ENCODE data around the gene RBM5.

RBM5 gene

GRCh38 chr3:50138266-50139200 is 49.8 kb downstream of the RBM5 start:
- DNase-seq (ENCODE audit: low read depth in 2 of 2, low spot score in 1 of 2), result no peak

GRCh38 chr3:50139308-50139707 is 50.6 kb downstream of the RBM5 start:
- no peak for DNase-seq (ENCODE audit: low read depth in 2 of 2, low spot score in 1 of 2)

GRCh38 chr3:50139718-50140423 is 51.2 kb downstream of the RBM5 start:
- no peak for DNase-seq (ENCODE audit: low read depth in 2 of 2, low spot score in 1 of 2)

- no peak for DNase-seq (ENCODE audit: low read depth in 2 of 2, low spot score in 1 of 2)
Observed at GRCh38 chr3:50140990-50141389, 52.3 kb downstream of the RBM5 start.

- DNase-seq (ENCODE audit: low read depth in 2 of 2, low spot score in 1 of 2), result no peak
Observed at GRCh38 chr3:50146316-50146901, 57.7 kb downstream of the RBM5 start.

GRCh38 chr3:50147016-50147415 is 58.3 kb downstream of the RBM5 start:
- no peak for DNase-seq (ENCODE audit: low read depth in 2 of 2, low spot score in 1 of 2)

GRCh38 chr3:50147447-50147846 is 58.7 kb downstream of the RBM5 start:
- DNase-seq (ENCODE audit: low read depth in 2 of 2, low spot score in 1 of 2), result no peak

GRCh38 chr3:50147861-50148260 is 59.1 kb downstream of the RBM5 start:
- no peak for DNase-seq (ENCODE audit: low read depth in 2 of 2, low spot score in 1 of 2)

- no peak for DNase-seq (ENCODE audit: low read depth in 2 of 2, low spot score in 1 of 2)
Observed at GRCh38 chr3:50150404-50150750, 61.7 kb downstream of the RBM5 start.

GRCh38 chr3:50150863-50151686 is 62.4 kb downstream of the RBM5 start:
- no peak for DNase-seq (ENCODE audit: low read depth in 2 of 2, low spot score in 1 of 2)

GRCh38 chr3:50151728-50152127 is 63.0 kb downstream of the RBM5 start:
- no peak for DNase-seq (ENCODE audit: low read depth in 2 of 2, low spot score in 1 of 2)

- no peak for DNase-seq (ENCODE audit: low read depth in 2 of 2, low spot score in 1 of 2)
Observed at GRCh38 chr3:50153782-50154475, 65.2 kb downstream of the RBM5 start.

- no peak for DNase-seq (ENCODE audit: low read depth in 2 of 2, low spot score in 1 of 2)
Observed at GRCh38 chr3:50154476-50154839, 65.7 kb downstream of the RBM5 start.

- DNase-seq (ENCODE audit: low read depth in 2 of 2, low spot score in 1 of 2), result peak; percentile 20 to 30
Observed at GRCh38 chr3:50154840-50155490, 66.2 kb downstream of the RBM5 start, which contains the start of gene SEMA3F. Gene SEMA3F (plus strand): TSS chr3:50155324. CDS start chr3:50159623, 4,299 bp downstream.

GRCh38 chr3:50155491-50155878 is 66.8 kb downstream of the RBM5 start:
- DNase-seq (ENCODE audit: low read depth in 2 of 2, low spot score in 1 of 2), result no peak

GRCh38 chr3:50155891-50156290 is 67.2 kb downstream of the RBM5 start:
- DNase-seq (ENCODE audit: low read depth in 2 of 2, low spot score in 1 of 2), result no peak

GRCh38 chr3:50156549-50157493 is 68.1 kb downstream of the RBM5 start:
- DNase-seq (ENCODE audit: low read depth in 2 of 2, low spot score in 1 of 2), result no peak

GRCh38 chr3:50157827-50158529 is 69.3 kb downstream of the RBM5 start:
- no peak for DNase-seq (ENCODE audit: low read depth in 2 of 2, low spot score in 1 of 2)
